ENCODE data around the gene USPL1. TPM values are rescaled to one million over a fixed set of nuclear protein-coding genes. Genes with fewer than 3 reads are reported as not detected.

USPL1 gene
- total RNA-seq, 1 experiment from 2014 or later = 11.8 TPM

GRCh38 chr13:30618186-30618929, 638 bp downstream of the USPL1 start:
- Mint-ChIP-seq H3K27me3 (ENCODE audit: insufficient read depth, unreplicated experiment) (no peaks in the 10 kb centered on the region), H3K4me3 (ENCODE audit: unreplicated experiment) (no peak overlapping the region), H3K9me3 (ENCODE audit: unreplicated experiment) (no peaks in the 10 kb centered on the region), H3K4me1 (ENCODE audit: insufficient read depth, unreplicated experiment) (peaks cover 27% of the 10 kb centered on the region), H3K27ac (ENCODE audit: low read depth, unreplicated experiment) (no peak overlapping the region), H3K36me3 (ENCODE audit: insufficient read depth, unreplicated experiment) (peaks cover 21% of the 10 kb centered on the region)
- no peak for DNase-seq (ENCODE audit: unreplicated experiment)
- POLR2A ChIA-PET = interaction anchor here (0.6 to 4.3 kb wide), 46 partner anchors 11 to 772 kb away, joined by 3 to 81 read pairs (median 8); partner anchors contain the start of genes HMGB1, KATNAL1, UBE2L5 and UBL3
- no peak for TF ChIP-seq CTCF (IDR thresholded peaks at IDR 0.05; ENCODE audit: unreplicated experiment)
- intact Hi-C loops (cut with micrococcal nuclease) = loop anchor here (2.0 to 10.0 kb wide), 3 partner anchors 54 to 396 kb away; no protein-coding TSS in a partner anchor
- TSS peak; percentile 58 for BruUV-seq (replicated peaks)
- CTCF ChIA-PET = interaction anchor here (0.6 to 1.8 kb wide), 8 partner anchors 12 to 426 kb away, joined by 3 to 6 read pairs (median 3); no protein-coding TSS in a partner anchor

- H3K36me3 Mint-ChIP-seq (ENCODE audit: insufficient read depth, unreplicated experiment) = peaks cover 24% of the 10 kb centered on the region
- peak; percentile 1 for DNase-seq (ENCODE audit: unreplicated experiment)
- H3K4me3 Mint-ChIP-seq (ENCODE audit: unreplicated experiment) = no peak overlapping the region
- no peaks in the 10 kb centered on the region for H3K9me3 Mint-ChIP-seq (ENCODE audit: unreplicated experiment)
- no peak overlapping the region for H3K27ac Mint-ChIP-seq (ENCODE audit: low read depth, unreplicated experiment)
- intact Hi-C loops (cut with micrococcal nuclease) = loop anchor here (2.0 to 10.0 kb wide), 3 partner anchors 54 to 396 kb away; no protein-coding TSS in a partner anchor
- TF ChIP-seq CTCF (IDR thresholded peaks at IDR 0.05; ENCODE audit: unreplicated experiment) = no peak
- H3K4me1 Mint-ChIP-seq (ENCODE audit: insufficient read depth, unreplicated experiment) = peaks cover 22% of the 10 kb centered on the region
- POLR2A ChIA-PET = interaction anchor here (1.1 to 4.3 kb wide), 21 partner anchors 11 to 769 kb away, joined by 3 to 81 read pairs (median 22); partner anchors contain the start of genes HMGB1 and UBL3
- CTCF ChIA-PET = interaction anchor here (0.6 to 1.8 kb wide), 5 partner anchors 11 to 426 kb away, joined by 3 to 6 read pairs (median 3); no protein-coding TSS in a partner anchor
- H3K27me3 Mint-ChIP-seq (ENCODE audit: insufficient read depth, unreplicated experiment) = no peaks in the 10 kb centered on the region
- BruUV-seq (replicated peaks) = no TSS peak
Measured at GRCh38 chr13:30618930-30619279, 1.2 kb downstream of the USPL1 start.

- no peak for TF ChIP-seq CTCF (IDR thresholded peaks at IDR 0.05; ENCODE audit: unreplicated experiment)
- ChIA-PET POLR2A (interaction anchor here (1.2 kb wide), 1 partner anchor 11 kb away, joined by 5 read pairs; no protein-coding TSS in a partner anchor), CTCF (no interaction called here)
- Mint-ChIP-seq H3K9me3 (ENCODE audit: unreplicated experiment) (no peaks in the 10 kb centered on the region), H3K4me1 (ENCODE audit: insufficient read depth, unreplicated experiment) (peaks cover 22% of the 10 kb centered on the region), H3K27ac (ENCODE audit: low read depth, unreplicated experiment) (no peak overlapping the region), H3K36me3 (ENCODE audit: insufficient read depth, unreplicated experiment) (peaks cover 33% of the 10 kb centered on the region), H3K4me3 (ENCODE audit: unreplicated experiment) (no peak overlapping the region), H3K27me3 (ENCODE audit: insufficient read depth, unreplicated experiment) (no peaks in the 10 kb centered on the region)
- peak; percentile 4 for DNase-seq (ENCODE audit: unreplicated experiment)
- no TSS peak for BruUV-seq (replicated peaks)
- intact Hi-C loops (cut with micrococcal nuclease) = loop anchor here (2.0 to 10.0 kb wide), 3 partner anchors 53 to 395 kb away; no protein-coding TSS in a partner anchor
Measured at GRCh38 chr13:30619731-30620130, 2.0 kb downstream of the USPL1 start.

GRCh38 chr13:30620941-30621340, 3.2 kb downstream of the USPL1 start:
- Mint-ChIP-seq H3K36me3 (ENCODE audit: insufficient read depth, unreplicated experiment) (peaks cover 40% of the 10 kb centered on the region), H3K4me3 (ENCODE audit: unreplicated experiment) (no peak overlapping the region), H3K27me3 (ENCODE audit: insufficient read depth, unreplicated experiment) (no peaks in the 10 kb centered on the region), H3K27ac (ENCODE audit: low read depth, unreplicated experiment) (no peak overlapping the region), H3K4me1 (ENCODE audit: insufficient read depth, unreplicated experiment) (peaks cover 22% of the 10 kb centered on the region), H3K9me3 (ENCODE audit: unreplicated experiment) (no peaks in the 10 kb centered on the region)
- ChIA-PET CTCF (no interaction called here), POLR2A (interaction anchor here (1.2 kb wide), 1 partner anchor 10 kb away, joined by 5 read pairs; no protein-coding TSS in a partner anchor)
- BruUV-seq (replicated peaks) = no TSS peak
- DNase-seq (ENCODE audit: unreplicated experiment) = no peak
- intact Hi-C loops (cut with micrococcal nuclease) = no loop called here
- no peak for TF ChIP-seq CTCF (IDR thresholded peaks at IDR 0.05; ENCODE audit: unreplicated experiment)

Data from MCF 10A (cell line).